H1 (cell line): ENCODE results near the gene TROAP. TPM values are rescaled to one million over a fixed set of nuclear protein-coding genes. Genes with fewer than 3 reads are reported as not detected.

Source experiments
- ATF3 ChIP-seq: IDR thresholded peaks from 2 replicates; pipeline ENCODE4 v1.6.1; 2011; ENCODE audit warnings: low read depth, mild to moderate bottlenecking, low read length; ENCODE audit not compliant: insufficient read depth
- BACH1 ChIP-seq: IDR thresholded peaks from 2 replicates; pipeline ENCODE4 v1.6.1; 2012; ENCODE audit warnings: low read length, improper control_type of control experiment
- BRCA1 ChIP-seq: IDR thresholded peaks from 2 replicates; pipeline ENCODE4 v1.6.1; 2012; ENCODE audit warnings: low read depth, low read length, improper control_type of control experiment
- CEBPB ChIP-seq: IDR thresholded peaks from 2 replicates; pipeline ENCODE4 v1.6.1; 2012; ENCODE audit warnings: low read depth, low read length
- EZH2 ChIP-seq: fragments of 200-600 bp; sonication (generic); IDR thresholded peaks from 2 replicates; pipeline ENCODE4 v1.7.1; 2012; ENCODE audit warnings: low read depth, mild to moderate bottlenecking, moderate library complexity, low read length, inconsistent platforms; ENCODE audit not compliant: severe bottlenecking
- HDAC6 ChIP-seq: IDR thresholded peaks from one replicate; pipeline ENCODE4 v1.7.1; 2012; ENCODE audit warnings: low read depth, mild to moderate bottlenecking, inconsistent platforms, low read length, moderate library complexity
- JUN ChIP-seq: IDR thresholded peaks from 2 replicates; pipeline ENCODE4 v1.6.1; 2011; ENCODE audit warnings: low read depth, mild to moderate bottlenecking, improper control_type of control experiment, low read length
- JUND ChIP-seq: IDR thresholded peaks from 2 replicates; pipeline ENCODE4 v1.6.1; 2011; ENCODE audit warnings: mild to moderate bottlenecking, improper control_type of control experiment, low read length
- NRF1 ChIP-seq: IDR thresholded peaks from 2 replicates; pipeline ENCODE4 v1.6.1; 2011; ENCODE audit warnings: mild to moderate bottlenecking, low read depth, low read length, improper control_type of control experiment
- PHF8 ChIP-seq: fragments of 200-600 bp; sonication (generic); conservative IDR thresholded peaks from 2 replicates; pipeline ENCODE4 v1.7.1; 2012; ENCODE audit warnings: low read depth, mild to moderate bottlenecking, inconsistent platforms, low read length, moderate library complexity
- POLR2A ChIP-seq, 2 experiments: IDR thresholded peaks; 1 replicate in 1 of 2; 2 replicates in 1 of 2; pipeline ENCODE4 v1.6.1; 2011; ENCODE audit warnings: low read depth in 2 of 2, low read length in 2 of 2, mild to moderate bottlenecking in 2 of 2; ENCODE audit errors: control extremely low read depth in 1 of 2
- POLR2AphosphoS5 ChIP-seq: IDR thresholded peaks from 2 replicates; pipeline ENCODE4 v1.6.1; 2011; ENCODE audit warnings: low read depth, low read length
- RNF2 ChIP-seq: fragments of 200-900, 300-1000 bp; sonication (generic); IDR thresholded peaks from 2 replicates; pipeline ENCODE4 v1.7.1; 2016; ENCODE audit warnings: borderline replicate concordance, low read depth, mild to moderate bottlenecking, antibody characterized with exemption, low read length; ENCODE audit not compliant: poor library complexity, severe bottlenecking; ENCODE audit errors: missing control alignments
- RXRA ChIP-seq: IDR thresholded peaks from 2 replicates; pipeline ENCODE4 v1.6.1; 2011; ENCODE audit warnings: low read depth, mild to moderate bottlenecking, low read length, moderate library complexity; ENCODE audit not compliant: insufficient read depth
- SIN3A ChIP-seq, 2 experiments: IDR thresholded peaks in 1 of 2; conservative IDR thresholded peaks in 1 of 2; 2 replicates each; pipeline ENCODE4 v1.6.1; 2011 to 2012; ENCODE audit warnings: low read length in 2 of 2, improper control_type of control experiment in 1 of 2, low read depth in 1 of 2, mild to moderate bottlenecking in 1 of 2
- SP1 ChIP-seq: IDR thresholded peaks from 2 replicates; pipeline ENCODE4 v1.6.1; 2011; ENCODE audit warnings: low read depth, low read length
- SP2 ChIP-seq: IDR thresholded peaks from 2 replicates; pipeline ENCODE4 v1.6.1; 2012; ENCODE audit warnings: mild to moderate bottlenecking, low read length, inconsistent platforms
- TEAD4 ChIP-seq: IDR thresholded peaks from 2 replicates; pipeline ENCODE4 v1.6.1; 2012; ENCODE audit warnings: low read depth, low read length, inconsistent platforms, mixed read lengths
- ZNF274 ChIP-seq: IDR thresholded peaks from 2 replicates; pipeline ENCODE4 v1.7.0; 2012; ENCODE audit warnings: low read length, borderline replicate concordance; ENCODE audit errors: extremely low read depth
- polyA plus RNA-seq, 7 experiments: library from polyadenylated mRNA; depleted of rRNA in 3 of 7; stranded (reverse) in 5 of 7; unstranded in 2 of 7; fragments of >200 nt in 5 of 7; fragments of 200-250 nt in 2 of 7; gene quantifications; 1 replicate in 5 of 7; 2 replicates in 1 of 7; 4 replicates in 1 of 7; pipeline versions ENCODE4 v1.2.1 to v1.2.3, GENCODE V29; 2011 to 2013; ENCODE audit warnings: missing spikeins in 2 of 7, mixed read lengths in 2 of 7
- total RNA-seq: library from RNA; stranded (reverse); fragmentation: NEBNext Ultra II Directional; extraction: Animal tissue kit (Norgen Biotek cat#: 25700); gene quantifications from 2 replicates; pipeline ENCODE4 v1.2.1, GENCODE V29; 2021

Gene TROAP
- total and polyA plus RNA-seq, 2 of the 8 experiments (the other 6 are each of a cell fraction or from before 2014, with no cell fraction given): 36.7 to 52.0 TPM

DNA sequence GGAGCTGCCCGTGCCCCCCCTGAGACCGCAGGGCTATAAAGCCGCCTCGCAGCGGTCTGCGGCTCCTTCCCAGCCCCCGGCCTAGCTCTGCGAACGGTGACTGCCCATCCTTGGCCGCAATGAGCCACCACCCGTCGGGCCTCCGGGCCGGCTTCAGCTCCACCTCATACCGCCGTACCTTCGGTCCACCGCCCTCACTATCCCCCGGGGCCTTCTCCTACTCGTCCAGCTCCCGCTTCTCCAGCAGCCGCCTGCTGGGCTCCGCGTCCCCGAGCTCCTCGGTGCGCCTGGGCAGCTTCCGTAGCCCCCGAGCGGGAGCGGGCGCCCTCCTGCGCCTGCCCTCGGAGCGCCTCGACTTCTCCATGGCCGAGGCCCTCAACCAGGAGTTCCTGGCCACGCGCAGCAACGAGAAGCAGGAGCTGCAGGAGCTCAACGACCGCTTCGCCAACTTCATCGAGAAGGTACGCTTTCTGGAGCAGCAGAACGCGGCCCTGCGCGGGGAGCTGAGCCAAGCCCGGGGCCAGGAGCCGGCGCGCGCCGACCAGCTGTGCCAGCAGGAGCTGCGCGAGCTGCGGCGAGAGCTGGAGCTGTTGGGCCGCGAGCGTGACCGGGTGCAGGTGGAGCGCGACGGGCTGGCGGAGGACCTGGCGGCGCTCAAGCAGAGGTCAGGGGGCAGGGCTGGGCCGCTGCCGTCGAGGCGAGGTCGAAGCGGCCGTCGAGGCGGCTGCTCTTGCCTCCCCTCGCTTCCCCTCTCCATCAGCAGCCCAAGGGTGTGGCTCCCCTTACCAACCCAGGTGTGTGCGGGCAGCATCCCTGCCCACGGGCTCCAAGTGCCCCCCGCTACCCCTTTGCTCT, 27.7 kb upstream of the TROAP start, which contains the start of gene PRPH (continued):
- TF ChIP-seq JUN (no peak), SP1 (no peak), BRCA1 (no peak), BACH1 (no peak), ATF3 (no peak), TEAD4 (no peak), JUND (no peak), RNF2 (peak; percentile 71), POLR2A (IDR thresholded peaks at IDR 0.05; ENCODE audit: control extremely low read depth in 1 of 2, low read depth in 2 of 2, low read length in 2 of 2) (no peak), RXRA (no peak), EZH2 (peak; percentile 95), ZNF274 (no peak), PHF8 (no peak), SIN3A (conservative IDR thresholded peaks at IDR 0.05 in 1 of 2, IDR thresholded peaks at IDR 0.05 in 1 of 2; ENCODE audit: low read depth in 1 of 2, low read length in 2 of 2) (no peak), CEBPB (no peak), NRF1 (no peak), SP2 (no peak), HDAC6 (no peak), POLR2AphosphoS5 (no peak)
